ENCODE results near the gene KCND3.

Gene KCND3

GRCh38 chr1:111958851-111959250, 30.6 kb downstream of the KCND3 start:
- TF ChIP-seq GATA3 (IDR thresholded peaks at IDR 0.05; ENCODE audit: low read depth, low read length) (no peak), GATA2 (IDR thresholded peaks at IDR 0.05; ENCODE audit: low read depth, low read length) (no peak)

GRCh38 chr1:111958075-111958474, 31.4 kb downstream of the KCND3 start:
- TF ChIP-seq GATA2 (IDR thresholded peaks at IDR 0.05; ENCODE audit: low read depth, low read length) (no peak), GATA3 (IDR thresholded peaks at IDR 0.05; ENCODE audit: low read depth, low read length) (no peak)

GRCh38 chr1:111956155-111956771, 33.2 kb downstream of the KCND3 start:
- TF ChIP-seq GATA3 (IDR thresholded peaks at IDR 0.05; ENCODE audit: low read depth, low read length) (no peak), GATA2 (IDR thresholded peaks at IDR 0.05; ENCODE audit: low read depth, low read length) (no peak)

GRCh38 chr1:111955755-111956154, 33.7 kb downstream of the KCND3 start:
- TF ChIP-seq GATA3 (IDR thresholded peaks at IDR 0.05; ENCODE audit: low read depth, low read length) = no peak
- no peak for TF ChIP-seq GATA2 (IDR thresholded peaks at IDR 0.05; ENCODE audit: low read depth, low read length)

GRCh38 chr1:111953797-111954196, 35.7 kb downstream of the KCND3 start:
- TF ChIP-seq GATA2 (IDR thresholded peaks at IDR 0.05; ENCODE audit: low read depth, low read length) (no peak), GATA3 (IDR thresholded peaks at IDR 0.05; ENCODE audit: low read depth, low read length) (no peak)

GRCh38 chr1:111952125-111952657, 37.3 kb downstream of the KCND3 start:
- TF ChIP-seq GATA2 (IDR thresholded peaks at IDR 0.05; ENCODE audit: low read depth, low read length) = no peak
- TF ChIP-seq GATA3 (IDR thresholded peaks at IDR 0.05; ENCODE audit: low read depth, low read length) = no peak

GRCh38 chr1:111948209-111949171, 41.0 kb downstream of the KCND3 start:
- TF ChIP-seq GATA3 (IDR thresholded peaks at IDR 0.05; ENCODE audit: low read depth, low read length) (no peak), GATA2 (IDR thresholded peaks at IDR 0.05; ENCODE audit: low read depth, low read length) (no peak)

- TF ChIP-seq GATA2 (IDR thresholded peaks at IDR 0.05; ENCODE audit: low read depth, low read length) (no peak), GATA3 (IDR thresholded peaks at IDR 0.05; ENCODE audit: low read depth, low read length) (no peak)
These were observed 45.4 kb downstream of the KCND3 start for GRCh38 chr1:111943846-111944749.

- no peak for TF ChIP-seq GATA3 (IDR thresholded peaks at IDR 0.05; ENCODE audit: low read depth, low read length)
- no peak for TF ChIP-seq GATA2 (IDR thresholded peaks at IDR 0.05; ENCODE audit: low read depth, low read length)
These were observed 46.4 kb downstream of the KCND3 start for GRCh38 chr1:111943066-111943465.

- TF ChIP-seq GATA3 (IDR thresholded peaks at IDR 0.05; ENCODE audit: low read depth, low read length) (no peak), GATA2 (IDR thresholded peaks at IDR 0.05; ENCODE audit: low read depth, low read length) (no peak)
These were observed 50.9 kb downstream of the KCND3 start for GRCh38 chr1:111938536-111938935.

- TF ChIP-seq GATA3 (IDR thresholded peaks at IDR 0.05; ENCODE audit: low read depth, low read length) (no peak), GATA2 (IDR thresholded peaks at IDR 0.05; ENCODE audit: low read depth, low read length) (no peak)
These were observed 51.3 kb downstream of the KCND3 start for GRCh38 chr1:111938123-111938522.

- TF ChIP-seq GATA2 (IDR thresholded peaks at IDR 0.05; ENCODE audit: low read depth, low read length) (no peak), GATA3 (IDR thresholded peaks at IDR 0.05; ENCODE audit: low read depth, low read length) (no peak)
These were observed 52.2 kb downstream of the KCND3 start for GRCh38 chr1:111937147-111937725.

- TF ChIP-seq GATA3 (IDR thresholded peaks at IDR 0.05; ENCODE audit: low read depth, low read length) (no peak), GATA2 (IDR thresholded peaks at IDR 0.05; ENCODE audit: low read depth, low read length) (no peak)
These were observed 55.2 kb downstream of the KCND3 start for GRCh38 chr1:111934106-111934852.
